Central memory CD4-positive, alpha-beta T cell (primary cell): ENCODE data around the gene CCDC74A.
"Not testable (repeated sequence)": the region's sequence is repeated elsewhere in the genome, so short reads cannot be mapped to it uniquely, and the experiment has no call there.

ENCODE experiments used
- DNase-seq: peaks from one replicate; pipeline ENCODE4 v3.0.0; 2022

Gene CCDC74A

DNA sequence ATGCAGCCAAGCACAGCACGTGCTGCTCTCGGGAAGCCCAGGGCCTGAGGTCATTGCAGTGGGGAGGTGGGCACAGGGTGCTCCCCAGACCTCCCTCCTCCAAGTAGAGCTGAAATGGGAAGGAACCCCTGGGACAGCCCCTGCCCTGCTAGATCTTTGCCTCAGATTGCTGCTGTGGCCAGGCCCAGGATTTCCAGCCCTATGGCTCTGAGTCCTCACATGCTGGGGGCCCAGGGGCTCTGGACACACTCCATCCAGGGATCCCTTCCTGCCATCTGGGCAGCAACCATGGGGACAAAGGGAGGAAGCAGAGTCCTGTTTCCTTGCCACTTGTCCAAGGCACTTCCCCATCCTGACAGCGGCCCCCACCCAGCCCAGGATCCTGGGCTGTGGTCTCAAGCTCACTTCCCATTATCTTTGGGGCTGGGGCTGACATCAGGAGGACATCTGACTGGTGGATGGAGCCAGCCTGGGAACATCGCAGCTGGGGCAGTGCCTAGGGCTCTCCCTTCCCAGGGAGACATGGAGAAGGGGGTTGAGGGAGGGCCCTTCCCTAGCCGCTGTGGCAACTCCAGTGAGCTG is 2.3 kb downstream of the CCDC74A start:
- not testable (repeated sequence) for DNase-seq

DNA sequence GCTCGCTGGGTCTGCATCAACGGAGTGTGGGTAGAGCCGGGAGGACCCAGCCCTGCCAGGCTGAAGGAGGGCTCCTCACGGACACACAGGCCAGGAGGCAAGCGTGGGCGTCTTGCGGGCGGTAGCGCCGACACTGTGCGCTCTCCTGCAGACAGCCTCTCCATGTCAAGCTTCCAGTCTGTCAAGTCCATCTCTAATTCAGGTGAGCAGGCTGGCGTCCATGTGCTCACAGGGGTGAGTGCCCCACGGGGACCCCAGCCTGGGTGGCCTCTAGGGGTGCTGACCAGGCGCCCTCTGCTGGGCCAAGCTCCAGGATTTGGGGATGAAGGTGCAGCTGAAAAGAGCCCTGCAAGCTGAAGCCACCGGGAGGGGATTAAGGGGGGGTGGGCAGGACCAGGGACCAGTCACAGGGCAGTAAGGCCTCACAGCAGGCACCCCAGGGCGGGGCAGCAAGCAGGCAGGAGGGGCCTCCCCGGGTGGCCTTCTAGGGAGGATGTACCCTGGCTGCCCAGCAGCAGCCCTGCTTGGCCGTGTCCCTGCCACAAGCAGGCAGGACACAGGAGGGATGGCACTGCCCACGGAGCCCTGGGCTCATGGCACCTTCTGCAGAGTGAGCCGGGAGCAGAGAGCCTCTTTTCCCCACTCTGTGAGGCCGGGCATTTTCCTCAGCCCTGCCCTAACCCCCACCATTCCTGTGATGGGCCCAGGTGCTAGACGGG is 3.1 kb downstream of the CCDC74A start:
- DNase-seq = not testable (repeated sequence)

DNA sequence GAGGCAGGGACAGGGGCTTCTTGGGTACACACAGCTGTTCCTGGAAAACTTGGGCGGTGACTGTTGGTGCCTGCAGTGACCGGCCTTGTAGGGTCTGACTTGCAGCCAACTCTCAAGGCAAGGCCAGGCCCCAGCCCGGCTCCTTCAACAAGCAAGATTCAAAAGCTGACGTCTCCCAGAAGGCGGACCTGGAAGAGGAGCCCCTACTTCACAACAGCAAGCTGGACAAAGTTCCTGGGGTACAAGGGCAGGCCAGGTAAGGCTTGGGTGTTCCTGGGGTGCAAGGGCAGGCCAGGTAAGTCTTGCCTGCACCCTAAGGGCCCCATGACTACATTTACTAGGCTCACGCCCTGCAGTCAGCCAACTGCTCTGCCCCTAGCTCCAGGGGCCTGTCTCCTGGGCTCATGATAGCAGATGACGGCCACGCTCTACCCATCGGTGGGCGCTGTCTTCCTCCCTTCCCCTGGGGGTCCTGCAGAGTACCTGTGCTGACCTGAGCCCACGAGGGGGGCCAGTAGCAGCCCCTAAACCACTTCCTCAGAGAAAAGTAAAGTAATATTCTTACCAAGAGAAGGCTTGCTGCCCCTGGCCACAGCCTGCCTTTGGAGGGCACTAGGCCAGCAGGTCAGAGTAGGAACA is 4.0 kb downstream of the CCDC74A start:
- DNase-seq = not testable (repeated sequence)

DNA sequence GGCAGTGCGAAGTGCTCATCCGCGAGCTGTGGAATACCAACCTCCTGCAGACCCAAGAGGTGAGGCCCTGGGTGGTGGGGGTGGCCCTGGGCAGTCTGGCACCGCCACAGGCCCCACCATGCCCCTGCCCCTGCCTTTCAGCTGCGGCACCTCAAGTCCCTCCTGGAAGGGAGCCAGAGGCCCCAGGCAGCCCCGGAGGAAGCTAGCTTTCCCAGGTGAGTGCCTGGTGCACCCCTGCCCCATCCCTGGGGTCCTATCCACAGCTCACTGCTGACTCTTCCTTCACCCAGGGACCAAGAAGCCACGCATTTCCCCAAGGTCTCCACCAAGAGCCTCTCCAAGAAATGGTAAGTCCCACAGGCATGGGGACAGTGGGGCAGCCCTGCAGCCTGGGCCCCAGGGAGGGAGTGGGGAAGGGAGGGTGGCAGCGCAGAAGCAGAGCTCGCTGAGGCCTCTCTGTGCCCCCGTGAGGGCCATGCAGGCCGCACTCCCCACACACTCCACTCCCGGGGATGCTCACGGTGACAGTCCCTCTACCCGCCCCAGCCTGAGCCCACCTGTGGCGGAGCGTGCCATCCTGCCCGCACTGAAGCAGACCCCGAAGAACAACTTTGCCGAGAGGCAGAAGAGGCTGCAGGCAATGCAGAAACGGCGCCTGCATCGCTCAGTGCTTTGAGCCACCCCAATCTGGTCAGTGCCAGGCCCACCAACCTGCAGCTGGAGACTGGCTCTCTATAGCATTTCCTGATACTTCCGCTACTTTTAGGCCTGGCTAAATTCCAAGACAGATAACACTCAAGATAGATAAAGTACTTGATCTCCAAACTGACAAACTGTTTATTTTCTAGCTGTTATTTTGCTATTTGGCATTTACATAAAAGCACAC is 5.3 kb downstream of the CCDC74A start:
- not testable (repeated sequence) for DNase-seq

DNA sequence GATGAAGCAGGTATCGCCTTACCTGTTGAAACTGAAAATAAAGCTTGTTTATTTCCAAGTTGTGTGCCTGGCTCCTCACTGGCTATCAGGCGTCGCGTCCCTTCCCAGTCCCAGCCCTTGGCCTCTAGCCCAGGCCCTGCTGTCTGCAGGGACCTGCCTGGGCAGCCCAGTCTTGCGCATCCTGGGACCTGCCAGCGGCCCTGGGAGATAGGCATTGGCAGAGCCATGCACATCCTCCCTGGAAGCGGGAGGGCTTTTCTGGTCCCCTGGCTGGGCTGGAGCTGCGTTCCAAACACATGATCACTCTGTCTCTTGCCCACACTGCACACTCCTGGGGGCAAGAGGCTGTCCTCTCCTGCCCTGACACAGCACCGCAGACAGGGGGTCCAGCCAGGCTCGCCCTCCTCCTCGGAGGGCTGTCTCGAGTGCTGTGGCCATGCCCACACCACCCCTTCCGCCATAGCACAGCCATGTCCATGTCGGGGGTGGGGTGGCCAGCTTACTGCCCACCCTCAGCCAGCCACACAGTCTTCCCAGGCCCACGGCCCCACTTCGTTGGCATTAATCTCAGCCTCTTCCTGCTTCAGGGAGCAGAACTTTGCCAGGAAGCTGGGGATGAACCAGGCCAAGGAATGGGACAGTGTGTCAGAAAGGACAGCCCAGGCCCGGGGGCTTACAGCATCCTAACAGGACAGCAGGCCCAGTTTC is 6.1 kb downstream of the CCDC74A start:
- not testable (repeated sequence) for DNase-seq

DNA sequence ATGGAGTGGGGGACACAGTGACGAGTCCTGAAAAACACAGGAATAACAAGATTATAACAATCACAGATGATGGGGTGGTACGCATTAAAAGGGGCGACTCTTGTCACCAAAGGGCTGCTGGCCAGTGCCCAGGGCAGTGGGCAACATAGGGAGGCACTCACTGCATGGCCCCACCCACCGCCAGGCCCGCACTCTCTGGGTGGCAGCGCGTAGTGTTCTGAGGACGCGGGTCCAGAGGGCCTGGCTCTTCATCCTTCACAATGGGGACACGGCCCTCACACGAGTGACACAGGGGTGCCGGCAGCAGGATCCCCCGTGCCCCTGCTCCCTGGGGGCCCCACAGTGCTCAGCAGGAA is 6.6 kb downstream of the CCDC74A start:
- DNase-seq = not testable (repeated sequence)

DNA sequence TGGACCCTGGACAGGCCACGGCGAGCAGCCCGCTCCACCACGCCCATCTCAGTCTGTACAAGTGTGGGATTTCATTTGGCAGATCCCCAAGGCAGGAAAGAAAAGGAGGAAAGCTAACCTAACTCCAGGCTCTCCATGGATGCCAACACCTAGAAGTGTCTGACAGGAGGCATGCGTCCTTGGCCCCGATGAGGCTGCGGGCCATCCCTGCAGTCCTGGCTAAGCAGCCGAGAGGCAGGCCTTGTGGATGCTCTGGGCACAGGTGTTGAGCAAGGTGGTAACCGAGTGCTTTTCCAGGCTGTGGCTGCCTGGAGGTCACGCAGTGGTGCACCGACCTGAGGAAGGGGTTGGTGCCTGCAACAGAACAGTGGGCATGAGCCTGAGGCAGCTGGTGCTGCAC is 7.3 kb downstream of the CCDC74A start:
- DNase-seq = not testable (repeated sequence)

DNA sequence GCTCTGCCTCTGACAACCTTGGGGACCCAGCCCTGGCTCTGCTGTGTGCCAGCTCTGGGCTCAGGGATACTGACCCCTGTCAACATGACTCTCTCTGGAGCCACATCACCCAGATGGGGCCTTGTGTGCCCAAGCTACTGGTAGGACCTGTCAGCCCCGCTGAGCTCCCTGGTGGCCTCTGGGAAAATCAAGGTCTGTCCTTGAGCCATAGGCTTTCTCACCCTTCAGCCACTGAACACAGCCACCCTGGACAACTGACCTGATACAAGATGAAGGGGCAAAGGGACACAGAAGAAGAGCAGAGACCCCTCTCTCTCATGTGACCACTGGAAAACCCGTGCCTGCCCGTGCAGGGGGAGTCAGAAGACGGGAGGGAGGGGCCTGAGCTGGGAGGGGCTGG is 7.8 kb downstream of the CCDC74A start:
- DNase-seq = no peak

DNA sequence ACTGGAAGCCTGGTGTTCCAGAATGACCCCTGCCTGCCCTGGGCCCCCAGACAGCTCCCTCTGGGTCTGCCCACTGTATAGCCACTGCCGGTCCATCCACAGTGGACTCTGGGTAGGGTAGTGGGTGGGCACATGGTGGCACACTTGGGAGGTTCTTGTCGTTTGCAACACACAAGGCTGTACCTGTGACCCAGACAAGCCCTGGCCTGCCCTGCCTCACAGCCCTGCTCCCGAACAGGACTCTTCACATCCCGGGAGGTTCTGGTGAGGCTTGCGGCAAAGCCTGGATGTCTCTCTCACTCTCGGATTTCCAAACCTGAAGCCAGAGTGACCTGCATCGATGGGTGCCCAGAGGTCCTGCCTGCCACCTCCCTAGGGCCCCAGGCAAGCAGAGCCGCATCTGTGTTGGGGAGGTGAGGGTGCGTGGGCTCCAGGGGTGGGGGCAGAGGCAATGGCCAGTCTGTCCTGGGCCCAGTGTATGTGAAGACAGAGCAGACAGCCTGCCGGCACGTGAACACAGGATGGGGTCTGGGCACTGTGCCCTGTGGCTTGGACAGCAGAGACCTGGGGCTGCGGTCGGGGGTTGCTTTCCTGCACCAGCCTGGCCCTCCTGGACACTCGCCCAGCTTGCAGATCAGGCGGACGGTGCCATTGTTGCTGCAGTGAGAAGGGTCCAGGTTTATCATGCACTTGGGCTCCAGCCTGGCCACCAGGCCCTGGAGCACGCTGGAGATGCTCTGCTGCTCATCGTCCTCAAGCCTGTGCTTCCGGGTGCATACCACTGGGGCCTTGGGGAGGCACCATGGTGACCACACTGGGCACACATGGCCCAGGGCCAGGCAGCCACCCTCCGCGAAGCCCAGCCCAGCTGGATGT is 8.5 kb downstream of the CCDC74A start:
- DNase-seq = not testable (repeated sequence)

DNA sequence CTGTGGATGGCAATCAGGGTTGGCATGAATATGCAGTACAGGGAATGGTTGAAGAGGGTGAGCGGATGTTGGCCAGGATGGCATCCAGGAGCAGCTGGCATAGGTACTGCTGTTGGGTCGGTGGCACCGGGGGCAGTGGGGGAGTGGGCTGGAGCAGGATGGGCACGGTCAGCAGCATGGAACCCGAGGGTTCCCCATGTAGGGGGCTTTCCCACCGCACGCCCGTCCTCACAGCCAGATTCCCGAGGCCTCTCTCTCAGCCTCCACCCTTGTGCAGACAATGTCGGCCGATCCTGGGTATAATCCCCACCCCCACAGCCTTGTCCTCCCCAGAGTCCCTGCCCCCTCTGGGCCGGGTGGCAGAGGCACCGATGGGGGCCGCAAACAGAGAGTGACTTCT is 9.2 kb downstream of the CCDC74A start:
- DNase-seq = not testable (repeated sequence)

DNA sequence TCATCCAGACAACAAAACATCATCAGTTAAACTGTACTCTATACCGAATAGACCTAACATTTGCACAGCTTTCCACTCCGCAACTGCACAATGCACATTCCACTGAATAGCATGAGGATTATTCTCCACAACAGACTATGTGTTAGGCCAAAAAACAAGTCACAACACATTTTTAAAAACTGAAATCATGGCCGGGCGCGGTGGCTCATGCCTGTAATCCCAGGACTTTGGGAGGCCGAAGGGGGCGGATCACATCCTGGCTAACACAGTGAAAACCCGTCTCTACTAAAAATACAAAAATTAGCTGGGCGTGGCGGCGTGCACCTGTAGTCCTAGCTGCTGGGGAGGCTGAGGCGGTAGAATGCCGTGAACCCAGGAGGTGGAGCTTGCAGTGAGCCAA is 11.2 kb downstream of the CCDC74A start:
- not testable (repeated sequence) for DNase-seq

DNA sequence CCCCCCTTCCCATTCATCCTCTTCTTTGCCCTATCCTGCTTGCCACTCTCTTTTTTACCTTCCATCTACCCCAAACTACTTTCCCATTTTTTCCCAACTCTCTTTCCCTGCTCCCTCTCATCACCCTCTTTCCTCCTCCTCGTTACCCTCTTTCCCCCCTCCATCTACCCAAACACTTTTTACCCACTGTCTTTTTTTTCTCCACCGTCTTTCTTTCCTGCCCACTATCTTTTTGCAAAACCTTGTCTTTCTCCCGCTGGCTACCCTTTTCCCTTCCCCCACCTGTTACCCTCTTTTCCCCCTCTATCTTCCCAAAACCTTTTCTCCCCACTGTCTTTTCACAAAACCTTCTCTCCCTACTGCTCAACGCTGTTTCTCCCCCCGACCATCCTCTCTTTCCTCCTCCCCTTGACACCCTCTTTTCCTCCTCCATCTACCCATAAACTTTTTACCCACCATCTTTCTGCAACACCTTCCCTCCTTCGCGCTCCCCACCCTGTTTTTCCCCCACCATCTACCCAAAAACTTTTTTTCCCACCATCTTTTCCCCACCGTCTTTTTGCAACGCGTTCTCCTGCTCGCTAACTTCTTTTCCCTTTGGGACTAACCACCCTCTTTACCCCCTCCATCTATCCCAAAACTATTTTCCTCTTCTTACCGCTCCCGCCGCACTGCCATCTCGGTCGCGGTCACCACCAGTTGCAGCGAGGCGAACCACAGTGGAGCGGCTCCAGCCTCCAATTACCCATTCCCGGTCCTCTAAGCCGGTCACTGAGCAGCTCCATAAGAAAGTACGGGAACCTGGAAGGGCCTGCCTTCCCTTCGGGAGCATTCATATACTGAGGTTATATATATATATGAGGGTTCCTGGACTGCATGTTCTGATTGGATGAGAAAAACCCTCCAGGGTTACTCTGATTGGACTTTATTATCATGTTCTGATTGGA is 15.0 kb downstream of the CCDC74A start:
- no peak for DNase-seq

DNA sequence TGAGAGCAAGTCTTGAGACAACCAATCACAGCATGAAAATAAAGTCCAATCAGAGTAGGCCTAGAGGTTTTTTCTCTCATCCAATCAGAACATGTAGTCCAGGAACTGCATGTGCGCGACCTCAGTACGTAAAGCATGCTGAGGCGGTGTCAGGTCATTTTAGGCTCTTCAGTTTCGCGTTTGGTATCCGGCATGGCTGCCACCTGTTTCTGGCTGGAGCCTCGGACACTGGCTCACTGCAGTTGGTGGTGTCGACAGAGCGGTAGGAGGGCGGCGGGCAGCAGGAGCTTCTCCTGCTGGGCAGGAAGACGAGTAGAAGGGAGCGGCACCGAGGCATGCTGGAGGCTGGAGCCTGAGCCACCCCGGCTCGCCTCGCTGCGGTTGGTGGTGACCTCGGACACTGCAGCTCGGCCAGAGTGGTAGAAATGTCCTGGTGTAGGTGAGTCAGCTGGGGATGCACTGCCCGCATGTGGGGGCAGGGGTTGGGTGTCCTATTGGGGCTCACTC is 15.8 kb downstream of the CCDC74A start:
- no peak for DNase-seq

DNA sequence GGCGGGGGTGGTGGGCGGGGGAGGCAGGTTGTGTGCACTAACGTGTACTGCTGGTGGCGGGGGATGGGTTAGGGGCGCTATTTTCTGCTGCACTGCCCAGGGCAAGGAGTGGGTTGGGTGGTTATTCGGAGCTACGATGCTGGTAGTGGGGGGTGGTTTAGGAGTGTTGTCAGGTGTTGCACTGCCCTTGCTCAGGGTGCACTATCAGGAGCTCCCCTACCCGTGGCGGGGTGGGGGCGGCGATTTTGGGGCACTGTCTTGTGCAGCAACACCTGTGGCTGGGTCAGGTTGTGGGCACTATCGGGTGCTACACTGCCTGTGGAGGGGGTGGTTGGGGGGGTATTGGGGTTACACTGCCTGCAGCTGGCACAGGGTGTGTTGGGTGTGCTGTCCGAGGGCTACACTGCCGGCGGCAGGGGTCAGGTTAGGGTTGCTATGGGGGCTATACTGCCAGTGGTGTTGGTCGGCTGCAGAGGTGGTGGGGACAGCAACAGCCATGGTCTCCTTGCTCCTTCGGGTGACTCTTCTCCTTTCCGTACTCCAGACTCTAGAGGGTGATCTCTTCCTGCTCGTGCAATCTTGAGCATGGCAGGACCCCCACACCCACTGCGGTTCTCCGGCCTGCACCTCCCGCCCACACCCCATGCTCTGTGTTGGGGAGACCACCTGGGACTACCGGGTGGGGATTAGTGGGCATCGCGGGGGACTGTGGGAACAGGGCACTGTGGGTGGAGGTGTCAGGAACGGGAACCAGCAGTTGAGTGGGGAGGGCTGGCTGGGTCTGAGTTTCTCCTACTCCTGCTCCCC is 16.5 kb downstream of the CCDC74A start:
- DNase-seq = not testable (repeated sequence)

DNA sequence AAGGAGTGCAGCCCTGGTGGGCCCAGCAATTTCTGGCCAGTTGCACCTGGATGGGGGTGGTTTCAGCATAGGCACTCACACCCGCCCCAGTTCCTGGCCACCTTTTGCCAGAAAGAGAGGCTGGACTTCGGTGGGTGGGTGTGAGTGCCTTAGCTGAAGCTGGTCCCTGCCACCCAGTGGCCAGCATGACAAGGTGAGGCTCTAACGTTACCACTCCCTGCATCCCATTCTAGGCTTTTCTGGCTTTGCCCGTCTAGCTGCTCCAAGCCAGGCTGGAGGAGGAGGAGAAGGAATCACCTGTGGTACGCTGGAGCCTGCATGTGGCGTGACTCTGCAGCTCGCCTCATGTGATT is 17.1 kb downstream of the CCDC74A start:
- DNase-seq = not testable (repeated sequence)

DNA sequence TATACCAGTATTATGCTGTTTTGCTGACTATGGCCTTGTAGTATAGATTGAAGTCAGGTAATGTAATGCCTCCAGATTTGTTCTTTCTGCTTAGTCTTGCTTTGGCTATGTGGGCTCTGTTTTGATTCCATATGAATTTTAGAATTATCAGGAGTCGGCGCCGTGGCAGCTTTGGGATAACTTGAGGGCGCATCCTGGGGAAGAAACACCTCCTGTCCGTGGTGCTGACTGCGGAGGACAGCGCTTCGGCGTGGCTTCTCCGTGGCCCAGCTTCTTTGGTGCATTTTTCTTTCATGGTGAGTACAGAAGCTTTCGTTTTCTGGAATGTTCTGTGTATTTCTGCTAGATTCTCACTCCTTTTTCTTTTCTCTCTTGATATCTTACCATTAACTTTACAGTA is 25.2 kb downstream of the CCDC74A start:
- no peak for DNase-seq

DNA sequence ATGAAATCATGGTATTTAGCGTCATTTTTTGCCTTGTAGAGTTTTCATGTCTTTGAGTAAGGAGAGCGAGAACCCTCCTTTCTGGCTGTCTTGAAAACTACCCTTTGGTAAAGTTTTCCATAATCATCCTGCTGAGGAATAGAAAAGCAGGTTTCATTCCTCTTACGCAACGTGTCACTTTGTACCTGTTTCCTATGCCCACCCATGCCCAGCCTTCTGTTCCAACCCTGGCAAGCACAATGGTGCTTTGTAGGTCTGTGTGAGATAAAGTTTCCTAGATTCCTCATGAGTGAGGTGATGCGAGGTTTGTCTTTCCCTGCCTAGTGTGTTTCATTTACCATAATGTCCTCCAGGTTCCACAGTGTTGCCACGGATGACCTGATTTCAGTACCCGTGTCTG is 29.3 kb downstream of the CCDC74A start:
- DNase-seq = no peak

DNA sequence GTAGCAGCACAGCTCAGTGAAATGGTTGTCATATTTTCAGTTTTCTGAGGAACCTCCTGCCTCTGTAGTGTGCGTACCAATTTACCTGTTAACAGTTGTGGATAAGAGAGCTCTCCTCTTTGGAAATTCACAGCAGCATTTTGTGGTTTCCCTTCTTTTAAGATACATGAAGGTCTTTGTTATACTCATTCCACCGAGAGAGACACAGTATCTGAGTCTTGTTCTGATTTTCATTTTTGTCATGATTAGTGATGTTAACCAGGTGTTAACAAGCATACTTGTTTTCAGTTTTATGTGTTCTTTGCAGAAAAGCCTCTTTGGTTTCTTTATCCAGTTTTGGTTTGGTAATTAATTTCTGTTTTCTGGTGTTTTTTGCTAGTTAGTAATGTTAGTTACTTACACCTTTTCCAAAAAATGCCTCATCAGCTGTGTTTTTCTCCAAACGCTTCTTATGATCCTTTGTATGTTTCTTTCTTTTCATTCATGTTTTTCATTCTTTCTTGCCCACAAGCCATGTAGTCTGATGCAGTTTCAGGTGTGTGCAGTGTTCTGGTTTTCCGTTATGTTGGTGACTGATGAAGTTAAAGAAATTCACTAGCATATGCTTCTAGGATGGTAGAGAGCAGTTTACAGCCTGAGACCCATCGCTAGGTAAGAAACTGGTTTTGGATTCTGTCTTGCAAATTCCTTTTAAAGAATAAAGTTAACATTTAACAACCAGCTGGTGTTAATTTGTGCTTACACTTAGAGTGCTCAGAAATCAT is 30.1 kb downstream of the CCDC74A start:
- no peak for DNase-seq

DNA sequence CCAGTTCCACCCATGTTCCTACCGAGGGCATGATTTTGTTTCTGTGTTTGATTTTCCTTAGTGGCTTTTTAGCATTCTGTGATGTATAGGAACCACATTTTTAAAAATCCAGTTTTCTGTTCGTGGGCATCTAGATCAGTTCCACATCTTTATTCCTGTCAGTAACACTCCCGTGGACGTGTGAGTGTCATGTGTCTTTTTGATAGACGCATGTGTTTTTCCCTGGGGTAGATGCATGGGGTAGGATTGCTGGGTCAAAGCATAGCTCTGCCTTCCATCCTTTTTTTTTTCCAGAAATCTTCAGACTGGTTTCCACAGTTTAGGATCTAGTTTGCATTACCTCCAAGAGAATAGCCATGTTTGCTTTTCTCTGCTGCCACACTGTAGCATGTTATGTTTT is 38.7 kb downstream of the CCDC74A start:
- no peak for DNase-seq
